ENCODE data around the gene AIM2.
"Not testable (repeated sequence)": the region's sequence is repeated elsewhere in the genome, so short reads cannot be mapped to it uniquely, and the experiment has no call there.

Gene AIM2

GRCh38 chr1:159076438-159077119 lies at the start of gene AIM2:
Gene AIM2 (minus strand): TSS chr1:159076766. CDS start chr1:159073499, 3,267 bp downstream.
- no peak within 1 kb of the TSS for H3K4me3 ChIP-seq (replicated peaks; ENCODE audit: low read depth, low read length)
- peak; percentile 47 for DNase-seq (ENCODE audit: extremely low read depth, low read depth)
- TF ChIP-seq, protein P1, sequence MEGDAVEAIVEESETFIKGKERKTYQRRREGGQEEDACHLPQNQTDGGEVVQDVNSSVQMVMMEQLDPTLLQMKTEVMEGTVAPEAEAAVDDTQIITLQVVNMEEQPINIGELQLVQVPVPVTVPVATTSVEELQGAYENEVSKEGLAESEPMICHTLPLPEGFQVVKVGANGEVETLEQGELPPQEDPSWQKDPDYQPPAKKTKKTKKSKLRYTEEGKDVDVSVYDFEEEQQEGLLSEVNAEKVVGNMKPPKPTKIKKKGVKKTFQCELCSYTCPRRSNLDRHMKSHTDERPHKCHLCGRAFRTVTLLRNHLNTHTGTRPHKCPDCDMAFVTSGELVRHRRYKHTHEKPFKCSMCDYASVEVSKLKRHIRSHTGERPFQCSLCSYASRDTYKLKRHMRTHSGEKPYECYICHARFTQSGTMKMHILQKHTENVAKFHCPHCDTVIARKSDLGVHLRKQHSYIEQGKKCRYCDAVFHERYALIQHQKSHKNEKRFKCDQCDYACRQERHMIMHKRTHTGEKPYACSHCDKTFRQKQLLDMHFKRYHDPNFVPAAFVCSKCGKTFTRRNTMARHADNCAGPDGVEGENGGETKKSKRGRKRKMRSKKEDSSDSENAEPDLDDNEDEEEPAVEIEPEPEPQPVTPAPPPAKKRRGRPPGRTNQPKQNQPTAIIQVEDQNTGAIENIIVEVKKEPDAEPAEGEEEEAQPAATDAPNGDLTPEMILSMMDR (IDR thresholded peaks at IDR 0.05; ENCODE audit: low read depth, low read length, missing control alignments): no peak

DNA sequence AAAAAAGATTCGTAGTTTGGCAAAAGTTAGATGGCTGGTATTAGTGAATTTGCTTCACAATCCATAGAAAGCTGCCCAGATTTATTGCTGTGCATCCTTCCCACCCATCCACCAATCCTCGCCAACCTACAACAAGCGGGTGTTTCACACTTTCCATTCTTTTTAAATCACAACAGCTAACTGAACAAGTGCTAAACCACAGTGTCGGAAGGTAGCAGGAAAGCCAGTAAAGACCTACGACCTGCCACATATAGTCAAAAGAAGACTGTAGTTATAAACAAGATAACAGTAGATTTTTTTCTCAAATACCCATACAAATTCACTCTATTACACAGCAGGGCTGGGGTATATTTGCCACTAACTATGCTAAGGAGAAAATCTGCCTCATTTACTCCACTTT lies 47.0 kb upstream of the AIM2 start:
- DNase-seq (ENCODE audit: extremely low read depth, low read depth): no peak
- H3K4me3 ChIP-seq (replicated peaks; ENCODE audit: low read depth, low read length): no peak overlapping the region
- TF ChIP-seq, protein P1 (IDR thresholded peaks at IDR 0.05; ENCODE audit: low read depth, low read length, missing control alignments): no peak

DNA sequence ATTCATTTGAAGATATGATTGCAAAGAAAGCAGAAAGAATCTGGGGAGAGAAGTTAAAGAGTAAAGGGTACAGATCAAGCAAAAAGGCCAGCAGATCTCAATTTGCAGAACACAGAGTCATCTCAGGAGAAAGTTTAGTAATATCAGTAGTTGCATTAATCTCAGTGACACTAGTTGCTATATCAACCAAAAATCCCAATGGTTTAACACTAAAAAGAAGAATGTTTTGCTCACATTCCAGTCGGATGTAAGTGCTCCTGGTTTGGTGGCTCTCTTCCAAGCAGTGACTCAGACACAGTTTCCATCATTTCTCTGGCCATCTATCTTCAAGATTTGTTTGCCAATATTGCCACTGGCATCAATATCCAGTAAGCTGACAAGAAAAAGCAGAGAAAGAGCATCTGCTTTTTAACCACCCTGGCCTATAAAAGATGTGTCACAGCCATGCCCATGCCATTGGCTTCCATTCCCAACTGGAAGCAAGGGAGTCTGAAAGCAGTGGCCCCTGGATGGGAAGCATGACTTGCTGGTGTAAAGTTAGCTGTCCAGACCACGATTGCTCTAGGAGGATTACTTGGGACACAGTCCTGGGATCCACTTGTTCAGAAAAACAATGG lies 45.5 kb upstream of the AIM2 start:
- TF ChIP-seq, protein P1 (IDR thresholded peaks at IDR 0.05; ENCODE audit: low read depth, low read length, missing control alignments): no peak
- no peak overlapping the region for H3K4me3 ChIP-seq (replicated peaks; ENCODE audit: low read depth, low read length)
- peak; percentile 45 for DNase-seq (ENCODE audit: extremely low read depth, low read depth)

DNA sequence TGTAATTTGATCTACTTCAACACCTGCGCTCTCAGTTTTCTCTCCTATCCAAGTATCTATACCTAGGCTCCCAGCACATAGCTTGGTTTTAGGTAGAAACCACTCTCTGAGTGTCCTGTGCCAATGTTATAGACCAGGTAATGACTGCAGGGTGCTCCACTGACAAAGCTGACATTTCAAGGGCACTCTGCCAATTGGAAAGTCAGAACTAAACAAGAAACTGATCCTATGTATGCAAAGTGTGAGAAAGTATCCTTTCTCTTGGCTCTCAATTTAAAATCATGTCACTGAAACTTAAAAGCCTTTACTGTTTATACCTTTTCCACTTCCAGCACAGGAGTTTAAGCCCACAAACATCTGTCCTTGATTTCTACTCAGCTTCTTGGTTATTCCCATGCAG lies 45.0 kb upstream of the AIM2 start:
- no peak for DNase-seq (ENCODE audit: extremely low read depth, low read depth)
- TF ChIP-seq, protein P1 (IDR thresholded peaks at IDR 0.05; ENCODE audit: low read depth, low read length, missing control alignments): no peak
- no peak overlapping the region for H3K4me3 ChIP-seq (replicated peaks; ENCODE audit: low read depth, low read length)

DNA sequence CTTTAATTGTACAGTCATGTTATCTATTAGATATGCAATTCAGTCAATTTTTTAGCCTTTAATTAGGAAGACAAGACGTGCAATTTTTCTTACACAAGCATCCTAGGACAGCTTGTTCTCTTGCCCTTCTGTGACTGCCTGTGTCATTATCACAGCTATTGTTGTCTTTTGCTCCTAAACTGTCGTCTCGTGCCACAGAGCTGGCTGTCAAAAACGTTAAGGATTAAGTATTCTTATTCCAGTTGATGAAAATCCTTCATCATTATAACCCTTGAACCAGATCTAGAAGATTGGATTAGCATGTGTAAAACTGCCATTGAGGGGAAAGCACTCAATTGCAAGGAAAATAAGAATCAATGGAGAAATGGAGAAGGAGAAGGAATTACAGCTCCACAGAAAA lies 43.8 kb upstream of the AIM2 start:
- H3K4me3 ChIP-seq (replicated peaks; ENCODE audit: low read depth, low read length): no peak overlapping the region
- no peak for DNase-seq (ENCODE audit: extremely low read depth, low read depth)
- TF ChIP-seq, protein P1 (IDR thresholded peaks at IDR 0.05; ENCODE audit: low read depth, low read length, missing control alignments): no peak

DNA sequence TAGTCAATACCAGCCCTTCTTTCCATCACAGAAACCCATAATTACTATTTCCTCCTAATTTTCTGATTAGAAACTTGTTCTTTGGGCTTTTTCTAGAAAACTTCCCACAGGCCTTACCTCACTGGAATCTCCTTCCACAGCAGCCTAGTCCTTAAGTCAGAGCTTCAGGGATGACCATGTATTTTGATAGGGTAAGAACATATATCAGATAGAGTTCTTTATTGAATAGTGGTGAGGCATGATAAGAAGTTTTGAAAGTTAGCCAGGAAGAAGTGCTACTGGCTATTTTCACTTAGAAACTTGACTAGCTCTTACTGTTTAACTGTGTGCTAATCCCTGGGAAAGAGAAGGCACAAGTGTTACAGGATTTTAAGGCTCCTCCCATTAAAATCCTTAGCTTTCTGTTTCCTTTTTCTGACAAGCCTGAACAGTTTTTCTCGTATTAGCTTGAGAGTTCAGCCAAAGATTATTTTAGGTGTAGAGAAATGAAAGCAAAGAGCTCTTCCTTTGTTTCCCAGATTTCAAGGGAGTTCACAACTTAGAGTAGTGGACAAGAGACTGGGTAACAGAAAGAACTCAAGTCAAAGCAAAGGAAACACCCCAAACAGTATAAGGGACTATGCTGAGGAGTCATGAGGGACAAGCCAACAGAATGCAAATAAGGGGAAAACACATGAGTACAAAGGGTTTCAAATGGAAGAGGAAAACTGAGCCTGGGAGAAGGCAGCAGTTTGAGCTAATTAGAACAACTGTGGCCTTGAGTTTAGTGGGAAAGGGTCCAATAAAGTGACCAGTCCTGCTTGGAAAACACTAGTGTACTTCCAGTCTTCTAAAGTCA lies 37.2 kb upstream of the AIM2 start:
- H3K4me3 ChIP-seq (replicated peaks; ENCODE audit: low read depth, low read length): no peak overlapping the region
- DNase-seq (ENCODE audit: extremely low read depth, low read depth): no peak
- TF ChIP-seq, protein P1 (IDR thresholded peaks at IDR 0.05; ENCODE audit: low read depth, low read length, missing control alignments): no peak

DNA sequence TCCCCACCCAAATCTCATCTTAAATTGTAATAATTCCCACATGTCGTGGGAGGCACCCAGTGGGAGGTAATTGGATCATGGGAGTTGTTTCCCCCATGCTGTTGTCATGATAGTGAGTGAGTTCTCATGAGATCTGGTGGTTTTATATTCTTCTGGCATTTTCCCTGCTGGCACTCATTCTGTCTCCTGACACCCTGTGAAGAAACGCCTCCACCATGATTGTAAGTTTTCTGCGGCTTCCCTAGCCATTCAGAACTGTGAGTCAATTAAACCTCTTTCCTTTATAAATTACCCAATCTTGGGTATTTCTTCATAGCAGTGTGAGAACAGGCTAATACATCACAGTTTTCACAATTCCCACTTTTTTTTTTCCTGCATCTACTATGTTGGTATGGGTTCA lies 26.5 kb upstream of the AIM2 start:
- not testable (repeated sequence) for DNase-seq (ENCODE audit: extremely low read depth, low read depth)

More for the DNA sequence above, 26.5 kb upstream of the AIM2 start:
- H3K4me3 ChIP-seq (replicated peaks; ENCODE audit: low read depth, low read length): not testable (repeated sequence)
